Measurements from ENCODE around the gene CDH26.
"Not testable (repeated sequence)": the region's sequence is repeated elsewhere in the genome, so short reads cannot be mapped to it uniquely, and the experiment has no call there.

The CDH26 gene

GRCh38 chr20:59940956-59941294 is 17.3 kb upstream of the CDH26 start:
- no peak for DNase-seq (ENCODE audit: low spot score)

GRCh38 chr20:59942245-59942644 is 16.0 kb upstream of the CDH26 start:
- no peak for DNase-seq (ENCODE audit: low spot score)

- DNase-seq (ENCODE audit: low spot score) = no peak
These were observed 13.5 kb upstream of the CDH26 start for GRCh38 chr20:59944726-59945125.

- no peak for DNase-seq (ENCODE audit: low spot score)
These were observed 13.0 kb upstream of the CDH26 start for GRCh38 chr20:59945175-59945574.

GRCh38 chr20:59945731-59946130 is 12.5 kb upstream of the CDH26 start:
- DNase-seq (ENCODE audit: low spot score) = no peak

GRCh38 chr20:59947376-59947775 is 10.8 kb upstream of the CDH26 start:
- DNase-seq (ENCODE audit: low spot score) = no peak

GRCh38 chr20:59948212-59948611 is 10.0 kb upstream of the CDH26 start:
- no peak for DNase-seq (ENCODE audit: low spot score)

GRCh38 chr20:59948828-59949720 is 9.1 kb upstream of the CDH26 start:
- DNase-seq (ENCODE audit: low spot score) = peak; percentile 60

GRCh38 chr20:59949911-59950310 is 8.3 kb upstream of the CDH26 start:
- DNase-seq (ENCODE audit: low spot score) = no peak

GRCh38 chr20:59954718-59955117 is 3.5 kb upstream of the CDH26 start:
- no peak for DNase-seq (ENCODE audit: low spot score)

- DNase-seq (ENCODE audit: low spot score) = no peak
These were observed 3.0 kb upstream of the CDH26 start for GRCh38 chr20:59955131-59955796.

GRCh38 chr20:59957568-59957967 is 655 bp upstream of the CDH26 start:
- not testable (repeated sequence) for DNase-seq (ENCODE audit: low spot score)

GRCh38 chr20:59958626-59959025 is 403 bp downstream of the CDH26 start:
- DNase-seq (ENCODE audit: low spot score) = no peak

- no peak for DNase-seq (ENCODE audit: low spot score)
These were observed 3.2 kb downstream of the CDH26 start for GRCh38 chr20:59961423-59961822.

- no peak for DNase-seq (ENCODE audit: low spot score)
These were observed 3.9 kb downstream of the CDH26 start for GRCh38 chr20:59962155-59962554.

GRCh38 chr20:59966428-59966827 is 8.2 kb downstream of the CDH26 start:
- DNase-seq (ENCODE audit: low spot score) = no peak

- no peak for DNase-seq (ENCODE audit: low spot score)
These were observed 13.2 kb downstream of the CDH26 start for GRCh38 chr20:59971428-59971827.

- no peak for DNase-seq (ENCODE audit: low spot score)
These were observed 14.0 kb downstream of the CDH26 start for GRCh38 chr20:59972037-59972801.

GRCh38 chr20:59976156-59976782 is 18.0 kb downstream of the CDH26 start:
- no peak for DNase-seq (ENCODE audit: low spot score)

- no peak for DNase-seq (ENCODE audit: low spot score)
These were observed 18.9 kb downstream of the CDH26 start for GRCh38 chr20:59977086-59977485.

GRCh38 chr20:59983076-59983475 is 24.9 kb downstream of the CDH26 start:
- no peak for DNase-seq (ENCODE audit: low spot score)

- DNase-seq (ENCODE audit: low spot score) = no peak
These were observed 26.3 kb downstream of the CDH26 start for GRCh38 chr20:59984541-59984940.

Data from CD4-positive, alpha-beta T cell treated with Interleukin-15 for 4 hours (primary cell).